KMS-11 (cell line): Measurements from ENCODE around the gene MUC5AC.

ENCODE experiments used
- H2AFZ ChIP-seq: fragments of 200-600 bp; sonication (generic); 2 replicates; pipeline ENCODE4 v1.6.1; 2016; ENCODE audit warnings: antibody characterized with exemption, mixed run types, low read depth
- H3K27ac ChIP-seq: fragments of 200-600 bp; sonication (generic); 2 replicates; pipeline ENCODE4 v1.6.1; 2016; ENCODE audit warnings: mild to moderate bottlenecking, mixed run types
- H3K27me3 ChIP-seq: fragments of 200-600 bp; sonication (generic); 2 replicates; pipeline ENCODE4 v1.6.1; 2017; ENCODE audit warnings: mild to moderate bottlenecking, low read depth, mixed run types, moderate library complexity; ENCODE audit not compliant: insufficient read depth
- H3K36me3 ChIP-seq: fragments of 200-600 bp; sonication (generic); 2 replicates; pipeline ENCODE4 v1.6.1; 2017; ENCODE audit warnings: mild to moderate bottlenecking, mixed run types; ENCODE audit not compliant: insufficient read depth
- H3K4me1 ChIP-seq: fragments of 200-600 bp; sonication (generic); 2 replicates; pipeline ENCODE4 v1.6.1; 2016; ENCODE audit warnings: mild to moderate bottlenecking, low read depth, mixed run types; ENCODE audit not compliant: poor library complexity, severe bottlenecking
- H3K4me2 ChIP-seq: fragments of 200-600 bp; sonication (generic); 2 replicates; pipeline ENCODE4 v1.7.0; 2016; ENCODE audit warnings: mild to moderate bottlenecking, mixed run types
- H3K4me3 ChIP-seq: fragments of 200-600 bp; sonication (generic); IDR thresholded peaks from 2 replicates; pipeline ENCODE4 v1.6.1; 2017; ENCODE audit warnings: low read depth, low read length, mixed read lengths; ENCODE audit not compliant: insufficient read depth
- H3K79me2 ChIP-seq: fragments of 200-600 bp; sonication (generic); 2 replicates; pipeline ENCODE4 v1.6.1; 2016; ENCODE audit warnings: low read depth, mixed run types; ENCODE audit not compliant: insufficient read depth
- H3K9ac ChIP-seq: fragments of 200-600 bp; sonication (generic); 2 replicates; pipeline ENCODE4 v1.6.1; 2016; ENCODE audit warnings: mild to moderate bottlenecking, mixed run types
- H4K20me1 ChIP-seq: fragments of 200-600 bp; sonication (generic); 2 replicates; pipeline ENCODE4 v1.6.1; 2016; ENCODE audit warnings: mild to moderate bottlenecking, mixed run types; ENCODE audit not compliant: insufficient read depth
- CTCF ChIP-seq: fragments of 200-600 bp; sonication (generic); conservative IDR thresholded peaks from 2 replicates; pipeline ENCODE4 v1.6.1; 2017; ENCODE audit warnings: low read depth, mild to moderate bottlenecking, antibody characterized with exemption, low read length, moderate library complexity, mixed read lengths

MUC5AC gene

GRCh38 chr11:1147792-1148191 is 10.0 kb upstream of the MUC5AC start:
- Histone ChIP-seq H3K4me1 (peaks cover 10% of the 10 kb centered on the region), H3K27ac (no peak overlapping the region), H3K27me3 (peaks cover 75% of the 10 kb centered on the region), H3K4me2 (no peak overlapping the region), H3K4me3 (no peak overlapping the region), H3K36me3 (no peaks in the 10 kb centered on the region), H4K20me1 (no peaks in the 10 kb centered on the region), H3K9ac (no peak overlapping the region), H3K79me2 (no peaks in the 10 kb centered on the region), H2AFZ (no peak overlapping the region)
- TF ChIP-seq CTCF = no peak

- Histone ChIP-seq H2AFZ (no peak overlapping the region), H3K4me3 (no peak overlapping the region), H3K9ac (no peak overlapping the region), H3K79me2 (no peaks in the 10 kb centered on the region), H3K36me3 (no peaks in the 10 kb centered on the region), H4K20me1 (no peaks in the 10 kb centered on the region), H3K27ac (no peak overlapping the region), H3K27me3 (peaks cover 74% of the 10 kb centered on the region), H3K4me2 (no peak overlapping the region), H3K4me1 (peaks cover 12% of the 10 kb centered on the region)
- no peak for TF ChIP-seq CTCF
These were observed 9.0 kb upstream of the MUC5AC start for GRCh38 chr11:1148752-1149180.

- TF ChIP-seq CTCF = no peak
- H3K4me3 ChIP-seq = no peak overlapping the region
- no peak overlapping the region for H2AFZ ChIP-seq
- H3K4me2 ChIP-seq = no peak overlapping the region
- no peak overlapping the region for H3K27ac ChIP-seq
- H3K27me3 ChIP-seq = peaks cover 67% of the 10 kb centered on the region
- no peaks in the 10 kb centered on the region for H4K20me1 ChIP-seq
- H3K4me1 ChIP-seq = peaks cover 12% of the 10 kb centered on the region
- no peaks in the 10 kb centered on the region for H3K79me2 ChIP-seq
- H3K9ac ChIP-seq = no peak overlapping the region
- H3K36me3 ChIP-seq = no peaks in the 10 kb centered on the region
These were observed 8.2 kb upstream of the MUC5AC start for GRCh38 chr11:1149545-1149944.

- H2AFZ ChIP-seq = no peak overlapping the region
- no peaks in the 10 kb centered on the region for H3K79me2 ChIP-seq
- H3K4me1 ChIP-seq = peaks cover 12% of the 10 kb centered on the region
- H3K27ac ChIP-seq = no peak overlapping the region
- no peak for TF ChIP-seq CTCF
- H3K36me3 ChIP-seq = no peaks in the 10 kb centered on the region
- no peak overlapping the region for H3K9ac ChIP-seq
- peaks cover 62% of the 10 kb centered on the region for H3K27me3 ChIP-seq
- no peak overlapping the region for H3K4me3 ChIP-seq
- no peak overlapping the region for H3K4me2 ChIP-seq
- H4K20me1 ChIP-seq = no peaks in the 10 kb centered on the region
These were observed 7.6 kb upstream of the MUC5AC start for GRCh38 chr11:1150116-1150515.
